ENCODE data around the gene CRTAP. TPM values are rescaled to one million over a fixed set of nuclear protein-coding genes. Genes with fewer than 3 reads are reported as not detected.
"Not testable (repeated sequence)": the region's sequence is repeated elsewhere in the genome, so short reads cannot be mapped to it uniquely, and the experiment has no call there.

The CRTAP gene
- total RNA-seq, 1 donor from 2014 or later = 91.7 TPM

GRCh38 chr3:33165372-33165771 is 51.6 kb downstream of the CRTAP start:
- no peak for DNase-seq (ENCODE audit: low spot score)
- intact Hi-C loops (cut with DNase I) = no loop called here

- no peak for DNase-seq (ENCODE audit: low spot score)
- intact Hi-C loops (cut with DNase I) = no loop called here
Observed at GRCh38 chr3:33166095-33166494, 52.3 kb downstream of the CRTAP start.

GRCh38 chr3:33167284-33167683 is 53.5 kb downstream of the CRTAP start:
- no peak for DNase-seq (ENCODE audit: low spot score)
- intact Hi-C loops (cut with DNase I) = no loop called here

GRCh38 chr3:33167716-33168336 is 54.0 kb downstream of the CRTAP start:
- no peak for DNase-seq (ENCODE audit: low spot score)
- intact Hi-C loops (cut with DNase I) = no loop called here

- DNase-seq (ENCODE audit: low spot score) = no peak
- intact Hi-C loops (cut with DNase I) = no loop called here
Observed at GRCh38 chr3:33170531-33170930, 56.7 kb downstream of the CRTAP start.

GRCh38 chr3:33171580-33171979 is 57.8 kb downstream of the CRTAP start:
- intact Hi-C loops (cut with DNase I) = no loop called here
- no peak for DNase-seq (ENCODE audit: low spot score)

GRCh38 chr3:33173103-33173502 is 59.3 kb downstream of the CRTAP start:
- intact Hi-C loops (cut with DNase I) = no loop called here
- DNase-seq (ENCODE audit: low spot score) = no peak

- intact Hi-C loops (cut with DNase I) = no loop called here
- DNase-seq (ENCODE audit: low spot score) = no peak
Observed at GRCh38 chr3:33173672-33174071, 59.9 kb downstream of the CRTAP start.

GRCh38 chr3:33174095-33174494 is 60.3 kb downstream of the CRTAP start:
- DNase-seq (ENCODE audit: low spot score) = no peak

GRCh38 chr3:33174711-33175414 is 61.0 kb downstream of the CRTAP start:
- intact Hi-C loops (cut with DNase I) = no loop called here
- no peak for DNase-seq (ENCODE audit: low spot score)

More at GRCh38 chr3:33174095-33174494, 60.3 kb downstream of the CRTAP start:
- intact Hi-C loops (cut with DNase I) = no loop called here

- intact Hi-C loops (cut with DNase I) = no loop called here
- no peak for DNase-seq (ENCODE audit: low spot score)
Observed at GRCh38 chr3:33179132-33179531, 65.3 kb downstream of the CRTAP start.

- intact Hi-C loops (cut with DNase I) = no loop called here
- no peak for DNase-seq (ENCODE audit: low spot score)
Observed at GRCh38 chr3:33181229-33181628, 67.4 kb downstream of the CRTAP start.

GRCh38 chr3:33181641-33182040 is 67.8 kb downstream of the CRTAP start:
- intact Hi-C loops (cut with DNase I); DNase-seq (ENCODE audit: low spot score): not testable (repeated sequence)

GRCh38 chr3:33184863-33185262 is 71.0 kb downstream of the CRTAP start:
- no peak for DNase-seq (ENCODE audit: low spot score)
- intact Hi-C loops (cut with DNase I) = no loop called here

GRCh38 chr3:33186524-33187367 is 72.9 kb downstream of the CRTAP start:
- DNase-seq (ENCODE audit: low spot score) = no peak
- intact Hi-C loops (cut with DNase I) = no loop called here

GRCh38 chr3:33187368-33187634 is 73.5 kb downstream of the CRTAP start:
- intact Hi-C loops (cut with DNase I) = no loop called here
- DNase-seq (ENCODE audit: low spot score) = no peak

- no peak for DNase-seq (ENCODE audit: low spot score)
- intact Hi-C loops (cut with DNase I) = no loop called here
Observed at GRCh38 chr3:33194303-33194702, 80.5 kb downstream of the CRTAP start.

- intact Hi-C loops (cut with DNase I) = no loop called here
- DNase-seq (ENCODE audit: low spot score) = no peak
Observed at GRCh38 chr3:33196538-33196937, 82.7 kb downstream of the CRTAP start.

Measured in cardiac septum (tissue), 1 donor.